GM13977 (cell line): ENCODE data around the gene TRIM28.

ENCODE experiments used
- DNase-seq: peaks from one replicate; pipeline ENCODE4 v3.0.0; 2012; ENCODE audit warnings: low spot score
- CTCF ChIP-seq: IDR thresholded peaks from 2 replicates; pipeline ENCODE4 v1.5.1; 2012; ENCODE audit warnings: mild to moderate bottlenecking, control low read depth; ENCODE audit not compliant: insufficient read depth; ENCODE audit errors: extremely low read depth, missing control alignments
- in situ Hi-C: fragments of 300-500 bp; cut with MboI; formaldehyde crosslinking; loops from one replicate; pipeline ENCODE4 v1.12.0; 2022; ENCODE audit warnings: low sequenced_read_pairs, low pct_unique_long_range_greater_than_20kb, mixed read lengths, inconsistent platforms; ENCODE audit not compliant: unreplicated experiment

Gene TRIM28

DNA sequence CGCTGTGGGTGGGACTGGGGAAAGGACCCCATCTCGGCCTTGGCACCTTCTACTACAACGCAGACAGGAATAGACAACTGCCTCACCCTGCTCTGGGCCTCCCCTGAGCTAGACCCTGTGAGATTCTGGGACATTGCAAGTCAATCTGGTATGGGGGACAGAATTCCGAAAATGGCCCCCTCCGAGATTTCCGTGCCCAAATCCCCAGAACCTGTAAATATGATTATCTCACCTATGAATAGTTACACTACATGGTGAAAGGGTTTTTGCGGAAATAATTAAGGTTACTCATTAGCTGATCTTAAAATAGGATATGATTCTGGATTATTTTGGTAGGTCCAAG, 23.6 kb upstream of the TRIM28 start:
- in situ Hi-C loops, result no loop called here
- no peak for DNase-seq
- TF ChIP-seq CTCF, result no peak

GRCh38 chr19:58521651-58522050, 22.2 kb upstream of the TRIM28 start:
- no peak for DNase-seq
- no peak for TF ChIP-seq CTCF
- in situ Hi-C loops, result no loop called here

- DNase-seq, result no peak
- in situ Hi-C loops, result no loop called here
- no peak for TF ChIP-seq CTCF
Observed at GRCh38 chr19:58522709-58523108, 21.2 kb upstream of the TRIM28 start.

GRCh38 chr19:58529405-58529804, 14.5 kb upstream of the TRIM28 start:
- no peak for TF ChIP-seq CTCF

DNA sequence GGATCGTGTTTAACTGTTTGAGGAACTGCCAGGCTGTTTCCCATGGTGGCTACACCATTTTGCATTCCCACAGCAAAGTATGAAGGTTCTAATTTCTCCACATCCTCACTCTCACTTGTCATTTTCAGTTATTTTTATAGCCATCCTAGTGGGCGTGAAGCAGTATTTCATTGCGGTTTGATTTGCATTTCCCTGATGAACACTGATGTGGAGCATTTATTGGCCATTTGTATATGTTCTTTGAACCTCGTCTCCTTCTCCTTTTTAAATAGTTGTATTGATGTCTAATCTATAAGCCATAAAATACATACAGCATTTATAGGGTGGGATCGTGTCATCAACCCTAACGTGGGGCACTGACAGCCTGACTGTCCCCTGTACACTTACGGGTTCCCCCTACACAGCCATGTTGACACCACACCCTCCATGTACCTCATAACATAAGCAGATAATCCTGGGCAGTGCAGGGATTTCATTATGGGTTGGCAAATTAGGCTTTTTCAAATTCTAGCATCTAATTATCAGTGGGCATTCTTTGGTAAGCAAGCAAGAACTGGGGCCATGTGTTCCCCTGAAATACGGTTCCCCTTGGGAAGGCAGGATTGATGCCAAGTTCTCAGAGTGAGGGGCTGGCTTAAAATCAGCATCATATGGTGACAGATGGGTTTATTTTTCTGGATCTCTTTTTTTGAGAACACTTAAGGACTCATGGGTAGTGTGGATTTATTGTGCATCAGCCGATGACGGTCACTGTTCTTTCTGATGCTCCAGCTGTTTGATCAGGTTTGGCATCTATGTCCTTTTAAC, 12.6 kb upstream of the TRIM28 start:
- no peak for DNase-seq
- in situ Hi-C loops, result no loop called here
- TF ChIP-seq CTCF, result no peak

More at GRCh38 chr19:58529405-58529804, 14.5 kb upstream of the TRIM28 start:
- no peak for DNase-seq
- in situ Hi-C loops, result no loop called here

- DNase-seq, result no peak
- in situ Hi-C loops, result no loop called here
- no peak for TF ChIP-seq CTCF
Observed at GRCh38 chr19:58535857-58536256, 8.0 kb upstream of the TRIM28 start.
